GM12878 (cell line): Measurements from ENCODE around the gene CDC25A.

Experiments
- EZH2 ChIP-seq: IDR thresholded peaks from 2 replicates; pipeline ENCODE4 v1.6.1; 2012; ENCODE audit warnings: low read depth, mild to moderate bottlenecking, control low read depth, inconsistent platforms, low read length, borderline replicate concordance; ENCODE audit not compliant: control insufficient read depth
- POLR2A ChIP-seq: IDR thresholded peaks from 2 replicates; pipeline ENCODE4 v1.6.1; 2011; ENCODE audit warnings: low read depth, mild to moderate bottlenecking, low read length

GRCh38 chr3:48118322-48118721 is 69.9 kb downstream of the CDC25A start:
- TF ChIP-seq POLR2A, result no peak
- no peak for TF ChIP-seq EZH2
